SJSA1 (cell line): Measurements from ENCODE around the gene MACIR. TPM values are rescaled to one million over a fixed set of nuclear protein-coding genes. Genes with fewer than 3 reads are reported as not detected.

ENCODE experiments used
- DNase-seq, 2 experiments: peaks; one replicate each; pipeline ENCODE4 v3.0.0-alpha.2; 2015 to 2020; ENCODE audit warnings: low spot score in 2 of 2, low read depth in 1 of 2
- H3K27ac ChIP-seq: fragments of 250-450 bp; sonication (Bioruptor Pico); 2 replicates; pipeline ENCODE4 v1.5.1; 2020; ENCODE audit warnings: mild to moderate bottlenecking, moderate library complexity
- H3K27me3 ChIP-seq: fragments of 250-450 bp; sonication (Bioruptor Pico); replicated peaks from 2 replicates; pipeline ENCODE4 v1.5.1; 2020; ENCODE audit warnings: mild to moderate bottlenecking, moderate library complexity
- H3K36me3 ChIP-seq: fragments of 250-450 bp; sonication (Bioruptor Pico); 2 replicates; pipeline ENCODE4 v1.5.1; 2020; ENCODE audit warnings: mild to moderate bottlenecking
- H3K4me1 ChIP-seq: fragments of 250-450 bp; sonication (Bioruptor Pico); replicated peaks from 2 replicates; pipeline ENCODE4 v1.6.1; 2021; ENCODE audit warnings: mild to moderate bottlenecking
- H3K4me3 ChIP-seq: fragments of 250-450 bp; sonication (Bioruptor Pico); 2 replicates; pipeline ENCODE4 v1.5.1; 2020; ENCODE audit warnings: mild to moderate bottlenecking
- H3K9me3 ChIP-seq: fragments of 250-450 bp; sonication (Bioruptor Pico); replicated peaks from 2 replicates; pipeline ENCODE4 v1.5.1; 2020; ENCODE audit warnings: mild to moderate bottlenecking
- total RNA-seq: library from RNA; depleted of rRNA; stranded (reverse); fragments of >200 nt; shearing (Covaris generic); gene quantifications from 2 replicates; pipeline ENCODE4 v1.2.3, GENCODE V29; 2014

MACIR gene
- total RNA-seq, 1 experiment from 2014 or later = 11.5 TPM

GRCh38 chr5:103258957-103259704 is 568 bp downstream of the MACIR start:
- peak overlapping the region; percentile 62 for H3K4me3 ChIP-seq
- peaks cover 8% of the 10 kb centered on the region for H3K27me3 ChIP-seq
- no peaks in the 10 kb centered on the region for H3K9me3 ChIP-seq
- H3K36me3 ChIP-seq = peaks cover 5% of the 10 kb centered on the region; the same call in 1 of the 2 replicates
- peak; percentile 58 to 69 for DNase-seq
- no peak overlapping the region for H3K27ac ChIP-seq
- H3K4me1 ChIP-seq = peaks cover 7% of the 10 kb centered on the region

- no peak for DNase-seq
- H3K27ac ChIP-seq = no peak overlapping the region
Measured at GRCh38 chr5:103259705-103260355, 1.3 kb downstream of the MACIR start.

GRCh38 chr5:103260951-103261350 is 2.4 kb downstream of the MACIR start:
- Histone ChIP-seq H3K9me3 (no peaks in the 10 kb centered on the region), H3K27me3 (peaks cover 8% of the 10 kb centered on the region), H3K36me3 (peaks cover 5% of the 10 kb centered on the region; the same call in 1 of the 2 replicates), H3K4me1 (peaks cover 7% of the 10 kb centered on the region), H3K4me3 (no peak overlapping the region), H3K27ac (no peak overlapping the region)
- DNase-seq = no peak

More at GRCh38 chr5:103259705-103260355, 1.3 kb downstream of the MACIR start:
- peaks cover 8% of the 10 kb centered on the region for H3K27me3 ChIP-seq
- peak overlapping the region; percentile 62 for H3K4me3 ChIP-seq
- H3K36me3 ChIP-seq = peaks cover 5% of the 10 kb centered on the region; the same call in 1 of the 2 replicates
- H3K4me1 ChIP-seq = peaks cover 7% of the 10 kb centered on the region
- no peaks in the 10 kb centered on the region for H3K9me3 ChIP-seq

- DNase-seq = no peak
- no peak overlapping the region for H3K4me3 ChIP-seq
- no peak overlapping the region for H3K27ac ChIP-seq
Measured at GRCh38 chr5:103262422-103262871, 3.9 kb downstream of the MACIR start.

GRCh38 chr5:103263054-103263453 is 4.5 kb downstream of the MACIR start:
- peaks cover 7% of the 10 kb centered on the region for H3K4me1 ChIP-seq
- no peak overlapping the region for H3K27ac ChIP-seq
- no peak overlapping the region for H3K4me3 ChIP-seq
- DNase-seq = no peak
- H3K27me3 ChIP-seq = peaks cover 8% of the 10 kb centered on the region
- no peaks in the 10 kb centered on the region for H3K9me3 ChIP-seq
- H3K36me3 ChIP-seq = peaks cover 5% of the 10 kb centered on the region; the same call in 1 of the 2 replicates

More at GRCh38 chr5:103262422-103262871, 3.9 kb downstream of the MACIR start:
- no peaks in the 10 kb centered on the region for H3K9me3 ChIP-seq
- H3K36me3 ChIP-seq = peaks cover 5% of the 10 kb centered on the region; the same call in 1 of the 2 replicates
- H3K27me3 ChIP-seq = peaks cover 8% of the 10 kb centered on the region
- H3K4me1 ChIP-seq = peaks cover 7% of the 10 kb centered on the region

- Histone ChIP-seq H3K4me3 (no peak overlapping the region), H3K27ac (no peak overlapping the region), H3K9me3 (no peaks in the 10 kb centered on the region), H3K36me3 (no peaks in the 10 kb centered on the region), H3K4me1 (peaks cover 4% of the 10 kb centered on the region), H3K27me3 (peaks cover 8% of the 10 kb centered on the region)
- no peak for DNase-seq
Measured at GRCh38 chr5:103264508-103264907, 5.9 kb downstream of the MACIR start.

- Histone ChIP-seq H3K27me3 (no peaks in the 10 kb centered on the region), H3K27ac (no peak overlapping the region), H3K9me3 (no peaks in the 10 kb centered on the region), H3K36me3 (peaks cover under 1% of the 10 kb centered on the region; the same call in 1 of the 2 replicates), H3K4me3 (no peak overlapping the region), H3K4me1 (no peaks in the 10 kb centered on the region)
- no peak for DNase-seq
Measured at GRCh38 chr5:103270581-103270980, 12.0 kb downstream of the MACIR start.

GRCh38 chr5:103271570-103272289 is 13.2 kb downstream of the MACIR start:
- Histone ChIP-seq H3K4me3 (no peak overlapping the region), H3K27me3 (no peaks in the 10 kb centered on the region), H3K27ac (no peak overlapping the region), H3K4me1 (no peaks in the 10 kb centered on the region), H3K9me3 (no peaks in the 10 kb centered on the region), H3K36me3 (peaks cover 8% of the 10 kb centered on the region)
- no peak for DNase-seq

GRCh38 chr5:103272377-103272776 is 13.8 kb downstream of the MACIR start:
- no peaks in the 10 kb centered on the region for H3K9me3 ChIP-seq
- H3K36me3 ChIP-seq = peaks cover 8% of the 10 kb centered on the region
- no peak for DNase-seq
- H3K27me3 ChIP-seq = no peaks in the 10 kb centered on the region
- H3K4me3 ChIP-seq = no peak overlapping the region
- no peaks in the 10 kb centered on the region for H3K4me1 ChIP-seq
- H3K27ac ChIP-seq = no peak overlapping the region

- no peaks in the 10 kb centered on the region for H3K4me1 ChIP-seq
- peaks cover 10% of the 10 kb centered on the region for H3K36me3 ChIP-seq
- no peaks in the 10 kb centered on the region for H3K27me3 ChIP-seq
- DNase-seq = no peak
- H3K9me3 ChIP-seq = no peaks in the 10 kb centered on the region
- H3K4me3 ChIP-seq = no peak overlapping the region
- H3K27ac ChIP-seq = no peak overlapping the region
Measured at GRCh38 chr5:103273952-103274351, 15.4 kb downstream of the MACIR start.

GRCh38 chr5:103275851-103276250 is 17.3 kb downstream of the MACIR start:
- Histone ChIP-seq H3K4me1 (no peaks in the 10 kb centered on the region), H3K27me3 (no peaks in the 10 kb centered on the region), H3K9me3 (no peaks in the 10 kb centered on the region), H3K27ac (no peak overlapping the region), H3K36me3 (peaks cover 10% of the 10 kb centered on the region), H3K4me3 (no peak overlapping the region)
- no peak for DNase-seq

- no peaks in the 10 kb centered on the region for H3K9me3 ChIP-seq
- no peak for DNase-seq
- H3K4me3 ChIP-seq = no peak overlapping the region
- H3K4me1 ChIP-seq = no peaks in the 10 kb centered on the region
- H3K27me3 ChIP-seq = no peaks in the 10 kb centered on the region
- H3K27ac ChIP-seq = no peak overlapping the region
- H3K36me3 ChIP-seq = peaks cover 7% of the 10 kb centered on the region
Measured at GRCh38 chr5:103280967-103281366, 22.4 kb downstream of the MACIR start.

GRCh38 chr5:103283120-103283519 is 24.6 kb downstream of the MACIR start:
- Histone ChIP-seq H3K4me1 (no peaks in the 10 kb centered on the region), H3K36me3 (no peaks in the 10 kb centered on the region), H3K27ac (no peak overlapping the region), H3K27me3 (no peaks in the 10 kb centered on the region), H3K9me3 (no peaks in the 10 kb centered on the region), H3K4me3 (no peak overlapping the region)
- DNase-seq = no peak

GRCh38 chr5:103283869-103284268 is 25.3 kb downstream of the MACIR start:
- no peak for DNase-seq
- H3K9me3 ChIP-seq = no peaks in the 10 kb centered on the region
- H3K27me3 ChIP-seq = no peaks in the 10 kb centered on the region
- H3K27ac ChIP-seq = no peak overlapping the region
- no peaks in the 10 kb centered on the region for H3K36me3 ChIP-seq
- no peaks in the 10 kb centered on the region for H3K4me1 ChIP-seq
- H3K4me3 ChIP-seq = no peak overlapping the region
